Suprapubic skin (tissue), 4 donors: Measurements from ENCODE around the gene SIRT6. TPM values are rescaled to one million over a fixed set of nuclear protein-coding genes. Genes with fewer than 3 reads are reported as not detected.

Experiments used
- DNase-seq, 2 donors: peaks; one replicate each; pipeline ENCODE4 v3.0.0-alpha.2; 2019; ENCODE audit warnings: low spot score in 2 of 2
- H3K27ac ChIP-seq: fragments of 200-600 bp; sonication (generic); one replicate; pipeline ENCODE4 v1.5.1; 2019
- H3K27me3 ChIP-seq: fragments of 200-600 bp; sonication (generic); one replicate; pipeline ENCODE4 v1.5.1; 2019
- H3K36me3 ChIP-seq: fragments of 200-600 bp; sonication (generic); one replicate; pipeline ENCODE4 v1.5.1; 2019
- H3K4me1 ChIP-seq: fragments of 200-600 bp; sonication (generic); one replicate; pipeline ENCODE4 v1.5.1; 2019
- H3K4me3 ChIP-seq: fragments of 200-600 bp; sonication (generic); one replicate; pipeline ENCODE4 v1.5.1; 2019; ENCODE audit warnings: mild to moderate bottlenecking
- H3K9me3 ChIP-seq: fragments of 200-600 bp; sonication (generic); one replicate; pipeline ENCODE4 v1.5.1; 2019
- CTCF ChIP-seq, 2 donors: fragments of 200-600 bp in 1 of 2; fragments of 450-650 bp in 1 of 2; sonication (generic) in 1 of 2; IDR thresholded peaks; one replicate each; pipeline ENCODE4 v1.5.1; 2016 to 2019; ENCODE audit warnings: antibody characterized with exemption in 2 of 2, mild to moderate bottlenecking in 1 of 2, moderate library complexity in 1 of 2
- EP300 ChIP-seq: sonication (generic); formaldehyde crosslinking; IDR thresholded peaks from one replicate; pipeline ENCODE4 v1.6.1; 2017; ENCODE audit warnings: antibody characterized with exemption
- POLR2A ChIP-seq, 2 donors: fragments of 450-650 bp; IDR thresholded peaks; one replicate each; pipeline ENCODE4 v1.6.1; 2017; ENCODE audit warnings: antibody characterized with exemption in 2 of 2, mild to moderate bottlenecking in 2 of 2, moderate library complexity in 2 of 2
- POLR2AphosphoS5 ChIP-seq, 3 donors: sonication (generic); formaldehyde crosslinking; IDR thresholded peaks; one replicate each; pipeline ENCODE4 v1.6.1; 2017; ENCODE audit warnings: antibody characterized with exemption in 3 of 3
- WGBS: methylation state at CpG from one replicate; pipeline ENCODE4 v1.1.5; 2018; 5-methylcytosine and 5-hydroxymethylcytosine counted together
- total RNA-seq, 4 donors: library from RNA; depleted of rRNA; stranded (reverse); fragments of >200 nt; gene quantifications; one replicate each; pipeline ENCODE4 v1.1.0, GENCODE V29; 2016

The SIRT6 gene
- total RNA-seq, 4 donors from 2014 or later, result 28.1 to 45.7 (median 31.8) TPM

GRCh38 chr19:4216846-4217245 is 34.5 kb upstream of the SIRT6 start:
- 78% methylated on average over 6 of the region's 6 CpGs for WGBS
- TF ChIP-seq POLR2AphosphoS5 (IDR thresholded peaks at IDR 0.05), result no peak
- no peak for TF ChIP-seq POLR2A (IDR thresholded peaks at IDR 0.05)
- no peak for TF ChIP-seq EP300
- no peak for TF ChIP-seq CTCF (IDR thresholded peaks at IDR 0.05)
- Histone ChIP-seq H3K4me1 (no peaks in the 10 kb centered on the region), H3K9me3 (no peaks in the 10 kb centered on the region), H3K4me3 (no peak overlapping the region), H3K36me3 (no peaks in the 10 kb centered on the region), H3K27me3 (peaks cover 19% of the 10 kb centered on the region), H3K27ac (no peak overlapping the region)
- no peak for DNase-seq

- Histone ChIP-seq H3K4me1 (no peaks in the 10 kb centered on the region), H3K36me3 (no peaks in the 10 kb centered on the region), H3K4me3 (no peak overlapping the region), H3K27me3 (peaks cover 27% of the 10 kb centered on the region), H3K9me3 (no peaks in the 10 kb centered on the region), H3K27ac (no peak overlapping the region)
- no peak for DNase-seq
- no peak for TF ChIP-seq EP300
- no peak for TF ChIP-seq CTCF (IDR thresholded peaks at IDR 0.05)
- TF ChIP-seq POLR2AphosphoS5 (IDR thresholded peaks at IDR 0.05), result no peak
- WGBS, result 44% methylated on average over 6 of the region's 10 CpGs
Measured at GRCh38 chr19:4215807-4216206, 33.4 kb upstream of the SIRT6 start.

- Histone ChIP-seq H3K4me3 (no peak overlapping the region), H3K4me1 (no peaks in the 10 kb centered on the region), H3K9me3 (no peaks in the 10 kb centered on the region), H3K27me3 (peaks cover 39% of the 10 kb centered on the region), H3K27ac (no peak overlapping the region), H3K36me3 (no peaks in the 10 kb centered on the region)
- WGBS, result 88% methylated on average over 3 of the region's 3 CpGs
- no peak for DNase-seq
- TF ChIP-seq EP300 (no peak), CTCF (IDR thresholded peaks at IDR 0.05) (no peak), POLR2A (IDR thresholded peaks at IDR 0.05) (no peak), POLR2AphosphoS5 (IDR thresholded peaks at IDR 0.05) (no peak)
Measured at GRCh38 chr19:4213116-4213515, 30.8 kb upstream of the SIRT6 start.

GRCh38 chr19:4210166-4210731 is 27.9 kb upstream of the SIRT6 start:
- Histone ChIP-seq H3K4me1 (no peaks in the 10 kb centered on the region), H3K27ac (no peak overlapping the region), H3K27me3 (peaks cover 44% of the 10 kb centered on the region), H3K36me3 (no peaks in the 10 kb centered on the region), H3K4me3 (no peak overlapping the region), H3K9me3 (no peaks in the 10 kb centered on the region)
- 67% methylated on average over 15 of the region's 15 CpGs for WGBS
- DNase-seq, result no peak
- TF ChIP-seq POLR2A (IDR thresholded peaks at IDR 0.05), result no peak
- no peak for TF ChIP-seq POLR2AphosphoS5 (IDR thresholded peaks at IDR 0.05)
- no peak for TF ChIP-seq CTCF (IDR thresholded peaks at IDR 0.05)
- no peak for TF ChIP-seq EP300

GRCh38 chr19:4208385-4209094 is 26.2 kb upstream of the SIRT6 start:
- Histone ChIP-seq H3K27me3 (peaks cover 34% of the 10 kb centered on the region), H3K36me3 (no peaks in the 10 kb centered on the region), H3K4me3 (no peak overlapping the region), H3K27ac (no peak overlapping the region), H3K9me3 (no peaks in the 10 kb centered on the region), H3K4me1 (peaks cover 6% of the 10 kb centered on the region)
- TF ChIP-seq CTCF (IDR thresholded peaks at IDR 0.05) (peak in 1 of 2 donors; percentile 7), EP300 (no peak), POLR2A (IDR thresholded peaks at IDR 0.05) (no peak), POLR2AphosphoS5 (IDR thresholded peaks at IDR 0.05) (no peak)
- 69% methylated on average over 11 of the region's 13 CpGs for WGBS
- no peak for DNase-seq
